SJSA1 (cell line): ENCODE results near the gene RSL1D1. TPM values are rescaled to one million over a fixed set of nuclear protein-coding genes. Genes with fewer than 3 reads are reported as not detected.
"Not testable (repeated sequence)": the region's sequence is repeated elsewhere in the genome, so short reads cannot be mapped to it uniquely, and the experiment has no call there.

ENCODE experiments used
- DNase-seq, 2 experiments: peaks; one replicate each; pipeline ENCODE4 v3.0.0-alpha.2; 2015 to 2020; ENCODE audit warnings: low spot score in 2 of 2, low read depth in 1 of 2
- H3K27ac ChIP-seq: fragments of 250-450 bp; sonication (Bioruptor Pico); 2 replicates; pipeline ENCODE4 v1.5.1; 2020; ENCODE audit warnings: mild to moderate bottlenecking, moderate library complexity
- H3K27me3 ChIP-seq: fragments of 250-450 bp; sonication (Bioruptor Pico); replicated peaks from 2 replicates; pipeline ENCODE4 v1.5.1; 2020; ENCODE audit warnings: mild to moderate bottlenecking, moderate library complexity
- H3K36me3 ChIP-seq: fragments of 250-450 bp; sonication (Bioruptor Pico); 2 replicates; pipeline ENCODE4 v1.5.1; 2020; ENCODE audit warnings: mild to moderate bottlenecking
- H3K4me1 ChIP-seq: fragments of 250-450 bp; sonication (Bioruptor Pico); replicated peaks from 2 replicates; pipeline ENCODE4 v1.6.1; 2021; ENCODE audit warnings: mild to moderate bottlenecking
- H3K4me3 ChIP-seq: fragments of 250-450 bp; sonication (Bioruptor Pico); 2 replicates; pipeline ENCODE4 v1.5.1; 2020; ENCODE audit warnings: mild to moderate bottlenecking
- H3K9me3 ChIP-seq: fragments of 250-450 bp; sonication (Bioruptor Pico); replicated peaks from 2 replicates; pipeline ENCODE4 v1.5.1; 2020; ENCODE audit warnings: mild to moderate bottlenecking
- total RNA-seq: library from RNA; depleted of rRNA; stranded (reverse); fragments of >200 nt; shearing (Covaris generic); gene quantifications from 2 replicates; pipeline ENCODE4 v1.2.3, GENCODE V29; 2014; rRNA removed

Gene RSL1D1
- total RNA-seq, 1 experiment from 2014 or later = 204 TPM

DNA sequence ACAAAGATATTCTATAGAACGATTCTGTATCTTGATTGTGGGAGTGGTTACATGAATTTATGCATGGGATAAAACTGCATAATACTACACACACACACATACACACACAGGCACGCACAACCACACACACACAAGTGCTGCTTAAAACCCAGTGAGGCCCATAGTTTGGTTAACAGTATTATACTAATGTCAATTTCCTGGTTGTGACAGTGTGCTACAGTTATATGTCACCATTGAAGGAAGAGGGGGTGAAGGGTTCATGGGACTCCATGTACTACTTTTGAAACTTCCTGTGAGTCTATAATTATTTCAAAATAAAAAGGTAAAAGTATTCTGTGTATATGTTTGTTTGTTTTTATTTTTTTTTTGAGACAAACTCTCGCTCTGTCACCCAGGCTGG is 62.4 kb downstream of the RSL1D1 start:
- H3K9me3 ChIP-seq = no peaks in the 10 kb centered on the region
- H3K4me1 ChIP-seq = peaks cover 63% of the 10 kb centered on the region
- H3K27ac ChIP-seq = no peak overlapping the region
- H3K27me3 ChIP-seq = no peaks in the 10 kb centered on the region
- no peak overlapping the region for H3K4me3 ChIP-seq
- H3K36me3 ChIP-seq = peaks cover 48% of the 10 kb centered on the region
- DNase-seq = no peak

DNA sequence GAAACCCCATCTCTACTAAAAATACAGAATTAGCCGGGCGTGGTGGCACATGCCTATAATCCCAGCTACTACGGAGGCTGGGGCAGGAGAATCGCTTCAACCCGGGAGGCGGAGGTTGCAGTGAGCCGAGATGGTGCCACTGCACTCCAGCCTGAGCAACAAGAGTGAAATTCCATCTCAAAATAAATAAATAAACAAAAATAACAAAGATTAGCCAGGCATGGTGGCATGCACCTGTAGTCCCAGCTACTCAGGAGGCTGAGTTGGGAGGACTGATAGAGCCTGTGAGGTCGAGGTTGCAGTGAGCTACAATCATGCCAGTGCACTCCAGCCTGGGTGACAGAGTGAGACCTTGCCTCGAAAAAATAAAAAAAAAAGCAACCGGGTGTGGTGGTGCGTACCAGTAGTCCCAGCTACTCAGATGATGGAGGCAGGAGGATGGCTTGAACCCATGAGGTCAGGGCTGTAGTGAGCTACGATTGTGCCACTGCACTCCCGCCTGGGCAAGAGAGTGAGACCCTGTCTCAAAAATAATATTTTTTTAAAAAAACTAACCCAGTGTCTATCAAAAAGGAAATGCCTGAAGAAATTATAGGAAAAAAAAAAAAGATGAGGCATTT is 66.3 kb downstream of the RSL1D1 start:
- H3K4me3 ChIP-seq, H3K9me3 ChIP-seq, H3K27me3 ChIP-seq, DNase-seq: not testable (repeated sequence)
- Histone ChIP-seq H3K36me3 (peaks cover 36% of the 10 kb centered on the region), H3K4me1 (peaks cover 72% of the 10 kb centered on the region), H3K27ac (peak overlapping the region; percentile 56; the same call in 1 of the 2 replicates)

DNA sequence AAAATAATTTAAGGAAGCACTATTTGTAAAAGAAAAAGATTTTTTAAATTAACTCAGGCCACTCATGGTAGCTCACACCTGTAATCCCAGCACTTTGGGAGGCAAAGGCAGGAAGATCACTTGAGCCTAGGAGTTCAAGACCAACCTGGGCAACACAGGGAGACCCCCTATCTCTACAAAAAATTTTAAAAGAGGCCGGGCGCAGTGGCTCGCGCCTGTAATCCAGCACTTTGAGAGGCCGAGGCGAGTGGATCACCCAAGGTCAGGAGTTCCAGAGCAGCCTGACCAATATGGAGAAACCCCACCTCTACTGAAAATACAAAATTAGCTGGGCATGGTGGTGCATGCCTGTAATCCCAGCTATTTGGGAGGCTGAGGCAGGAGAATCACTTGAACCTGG is 67.0 kb downstream of the RSL1D1 start:
- not testable (repeated sequence) for H3K27me3 ChIP-seq, DNase-seq, H3K9me3 ChIP-seq, H3K4me3 ChIP-seq
- Histone ChIP-seq H3K36me3 (peaks cover 36% of the 10 kb centered on the region), H3K4me1 (peaks cover 66% of the 10 kb centered on the region), H3K27ac (peak overlapping the region; percentile 89; the same call in 1 of the 2 replicates)

DNA sequence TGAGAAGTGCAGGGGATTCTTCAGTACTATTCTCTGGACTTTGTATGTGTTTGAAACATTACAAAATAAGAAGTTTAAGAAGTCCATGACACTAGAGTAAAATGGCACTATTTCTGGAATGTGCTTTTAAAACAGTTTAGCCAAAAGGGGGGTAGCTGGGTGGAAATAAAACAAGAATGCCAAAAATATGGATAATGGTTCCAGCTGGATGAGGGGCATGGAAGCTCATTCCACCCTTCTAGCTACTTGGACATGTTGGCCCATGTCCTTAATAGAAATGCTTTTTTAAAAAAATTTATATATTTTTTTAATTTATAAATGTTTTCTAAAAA is 67.3 kb downstream of the RSL1D1 start:
- peaks cover 65% of the 10 kb centered on the region for H3K4me1 ChIP-seq
- peak overlapping the region; percentile 89 for H3K27ac ChIP-seq
- H3K27me3 ChIP-seq = no peaks in the 10 kb centered on the region
- H3K36me3 ChIP-seq = peaks cover 36% of the 10 kb centered on the region
- no peak overlapping the region for H3K4me3 ChIP-seq
- no peak for DNase-seq
- H3K9me3 ChIP-seq = no peaks in the 10 kb centered on the region

Other genes starting within 250 kb of the RSL1D1 start
- gene SNN, start 183.1 kb downstream of the RSL1D1 start, total RNA-seq = 10.1 and 11.5 TPM in 2 replicates
- 22.1 and 29.7 TPM in 2 replicates for gene TXNDC11, start 108.7 kb downstream of the RSL1D1 start, total RNA-seq
- gene ZC3H7A, start 54.3 kb downstream of the RSL1D1 start, total RNA-seq = 47.4 and 60.9 TPM in 2 replicates
- 100 and 108 TPM in 2 replicates for gene GSPT1, start 64.4 kb upstream of the RSL1D1 start, total RNA-seq
- gene NPIPB2, start 90.5 kb upstream of the RSL1D1 start, total RNA-seq = 0.53 TPM in 1 of 2 replicates, not detected in the other
- not detected in 2 replicates for gene TNFRSF17, start 113.7 kb upstream of the RSL1D1 start, total RNA-seq
- gene SNX29, start 125.2 kb upstream of the RSL1D1 start, total RNA-seq = 3.3 and 5.6 TPM in 2 replicates